HCT116 (cell line): ENCODE data around the gene CENPP. TPM values are rescaled to one million over a fixed set of nuclear protein-coding genes. Genes with fewer than 3 reads are reported as not detected.

ENCODE experiments used
- ATAC-seq: fragments of 200-7000 bp; cut with Tn5 transposase; 2 replicates; pipeline ENCODE4 v1.9.1; 2020; ENCODE audit warnings: mild to moderate bottlenecking, moderate library complexity
- BruUV-seq: library from RNA; stranded (reverse); fragments of 400-500 nt; replicated peaks from 2 replicates; lab custom pipeline; 2021; lab: Mats Ljungman, UMichigan
- CTCF ChIA-PET: fragments of 300-600 bp; sonication (Branson Sonifier 250); formaldehyde crosslinking; loops from one replicate; lab custom pipeline; 2021; ENCODE audit warnings: antibody characterized with exemption; lab: Charles Lee
- POLR2A ChIA-PET: fragments of 300-600, 350-600 bp; sonication (Branson Sonifier 250); formaldehyde crosslinking; loops from one replicate; lab custom pipeline; 2021; ENCODE audit warnings: antibody characterized with exemption; lab: Charles Lee
- RAD21 ChIA-PET, 2 experiments: fragments of 300-600 bp; sonication (Branson Sonifier 250); formaldehyde crosslinking; loops; one replicate each; lab custom pipeline; 2023; ENCODE audit warnings: low total read pairs in 2 of 2; ENCODE audit not compliant: uncharacterized antibody in 2 of 2, unreplicated experiment in 2 of 2, low non-redundant PET in 1 of 2; lab: Charles Lee
- DNase-seq: peaks from one replicate; pipeline ENCODE4 v3.0.0-alpha.2; 2010; ENCODE audit warnings: low read depth, low spot score
- H2AFZ ChIP-seq: fragments of 200-600 bp; shearing (Covaris generic), sonication (generic); 2 replicates; pipeline ENCODE4 v1.6.1; 2017; ENCODE audit warnings: low read depth, mixed run types, mixed read lengths, antibody characterized with exemption, low read length; ENCODE audit not compliant: poor library complexity, severe bottlenecking
- H3K27ac ChIP-seq: 2 replicates; pipeline ENCODE4 v1.5.1; 2012; ENCODE audit warnings: low read depth, low read length
- H3K27me3 ChIP-seq: fragments of 200-600 bp; sonication (generic); 2 replicates; pipeline ENCODE4 v1.6.1; 2016; ENCODE audit warnings: mixed run types, low read length, mixed read lengths; ENCODE audit not compliant: insufficient read depth
- H3K36me3 ChIP-seq, 2 experiments: fragments of 200-500 bp in 1 of 2; fragments of 200-600 bp in 1 of 2; sonication (Bioruptor generic) in 1 of 2; sonication (generic) in 1 of 2; 2 replicates each; pipeline versions ENCODE4 v1.5.1 to v1.6.1; 2014 to 2016; ENCODE audit warnings: low read length in 2 of 2, inconsistent platforms in 1 of 2, mixed read lengths in 1 of 2, mixed run types in 1 of 2; ENCODE audit not compliant: insufficient read depth in 2 of 2, control insufficient read depth in 1 of 2
- H3K4me1 ChIP-seq, 2 experiments: fragments of 200-600 bp in 1 of 2; sonication (generic) in 1 of 2; 2 replicates each; pipeline versions ENCODE4 v1.5.1 to v1.6.1; 2012 to 2017; ENCODE audit warnings: low read length in 2 of 2, inconsistent platforms in 1 of 2, mild to moderate bottlenecking in 1 of 2, mixed read lengths in 1 of 2, mixed run types in 1 of 2, moderate library complexity in 1 of 2; ENCODE audit not compliant: insufficient read depth in 2 of 2, control insufficient read depth in 1 of 2
- H3K4me2 ChIP-seq: fragments of 200-600 bp; sonication (generic); 2 replicates; pipeline ENCODE4 v1.6.1; 2017; ENCODE audit warnings: mixed run types, low read length, mixed read lengths
- H3K4me3 ChIP-seq, 2 experiments: fragments of 200-600 bp in 1 of 2; sonication (generic) in 1 of 2; replicated peaks in 1 of 2; 2 replicates each; pipeline ENCODE4 v1.5.1; 2011 to 2016; ENCODE audit warnings: low read length in 2 of 2, control low read depth in 1 of 2, low read depth in 1 of 2, mild to moderate bottlenecking in 1 of 2, mixed read lengths in 1 of 2, mixed run types in 1 of 2
- H3K79me2 ChIP-seq: fragments of 200-600 bp; sonication (generic); 2 replicates; pipeline ENCODE4 v1.6.1; 2017; ENCODE audit warnings: mild to moderate bottlenecking, mixed run types, low read length, moderate library complexity, mixed read lengths; ENCODE audit not compliant: insufficient read depth
- H3K9ac ChIP-seq: fragments of 200-600 bp; sonication (generic); 2 replicates; pipeline ENCODE4 v1.6.1; 2016; ENCODE audit warnings: low read length, mixed read lengths
- H3K9me2 ChIP-seq: fragments of 200-600 bp; sonication (generic), shearing (Covaris generic); 2 replicates; pipeline ENCODE4 v1.6.1; 2017; ENCODE audit warnings: mixed run types, mild to moderate bottlenecking, moderate library complexity; ENCODE audit not compliant: insufficient read depth
- H3K9me3 ChIP-seq, 2 experiments: fragments of 200-500 bp in 1 of 2; fragments of 200-600 bp in 1 of 2; sonication (Bioruptor generic) in 1 of 2; sonication (generic) in 1 of 2; 2 replicates each; pipeline ENCODE4 v1.6.1; 2014 to 2017; ENCODE audit warnings: low read length in 2 of 2, mixed read lengths in 2 of 2, inconsistent platforms in 1 of 2, low read depth in 1 of 2, mild to moderate bottlenecking in 1 of 2, mixed run types in 1 of 2, moderate library complexity in 1 of 2; ENCODE audit not compliant: control insufficient read depth in 1 of 2, insufficient read depth in 1 of 2
- H4K20me1 ChIP-seq: fragments of 200-600 bp; sonication (generic), shearing (Covaris generic); 2 replicates; pipeline ENCODE4 v1.6.1; 2017; ENCODE audit warnings: mixed run types, mild to moderate bottlenecking, moderate library complexity; ENCODE audit not compliant: insufficient read depth
- ELF1 ChIP-seq: IDR thresholded peaks from 2 replicates; pipeline ENCODE4 v1.6.1; 2012; ENCODE audit warnings: low read depth, borderline replicate concordance
- POLR2A ChIP-seq: IDR thresholded peaks from 2 replicates; pipeline ENCODE4 v1.7.0; 2011; ENCODE audit warnings: borderline replicate concordance; ENCODE audit not compliant: insufficient read depth, insufficient read length; ENCODE audit errors: extremely low read depth
- POLR2AphosphoS5 ChIP-seq: IDR thresholded peaks from 2 replicates; pipeline ENCODE4 v1.6.1; 2011; ENCODE audit warnings: mild to moderate bottlenecking, low read depth, low read length, moderate library complexity
- SRF ChIP-seq: IDR thresholded peaks from 2 replicates; pipeline ENCODE4 v1.6.1; 2012; ENCODE audit warnings: low read depth
- YY1 ChIP-seq: IDR thresholded peaks from 2 replicates; pipeline ENCODE4 v1.6.1; 2011; ENCODE audit warnings: low read length, low read depth, moderate library complexity, mild to moderate bottlenecking; ENCODE audit not compliant: insufficient replicate concordance; ENCODE audit errors: extremely low read depth
- intact Hi-C: fragments of 100-400 bp; cut with micrococcal nuclease; formaldehyde crosslinking; loops from 2 replicates; pipeline ENCODE4 v1.10.0; 2022
- total RNA-seq: library from RNA; stranded (reverse); gene quantifications from one replicate; pipeline ENCODE4 v1.2.1, GENCODE V29; 2021; ENCODE audit not compliant: unreplicated experiment

The CENPP gene
- total RNA-seq, 1 experiment from 2014 or later, result 7.0 TPM

- intact Hi-C loops, result no loop called here
- POLR2A ChIA-PET, result no interaction called here
Measured at GRCh38 chr9:92627651-92628050, 301.9 kb downstream of the CENPP start.

GRCh38 chr9:92631452-92632343 is 305.9 kb downstream of the CENPP start:
- ChIA-PET RAD21 (no interaction called here), CTCF (interaction anchor here (2.0 kb wide), 1 partner anchor 492 kb away, joined by 5 read pairs; no protein-coding TSS in a partner anchor), POLR2A (no interaction called here)
- H3K9me2 ChIP-seq, result no peaks in the 10 kb centered on the region
- H4K20me1 ChIP-seq, result no peaks in the 10 kb centered on the region
- TF ChIP-seq SRF (no peak), POLR2A (no peak), YY1 (no peak)
- H3K4me2 ChIP-seq, result no peak overlapping the region
- no peak for ATAC-seq
- no peak overlapping the region for H3K27ac ChIP-seq
- no peak overlapping the region for H2AFZ ChIP-seq
- no peak overlapping the region for H3K4me3 ChIP-seq
- peaks cover 17 to 31% of the 10 kb centered on the region in 2 experiments; a peak in 3 of 4 replicates for H3K36me3 ChIP-seq
- intact Hi-C loops, result no loop called here
- no peaks in the 10 kb centered on the region for H3K4me1 ChIP-seq
- H3K9me3 ChIP-seq, result no peaks in the 10 kb centered on the region
- H3K79me2 ChIP-seq, result no peaks in the 10 kb centered on the region
- H3K27me3 ChIP-seq, result no peaks in the 10 kb centered on the region
- H3K9ac ChIP-seq, result no peak overlapping the region
- no TSS peak for BruUV-seq
- no peak for DNase-seq

More at GRCh38 chr9:92627651-92628050, 301.9 kb downstream of the CENPP start:
- CTCF ChIA-PET, result no interaction called here
- Histone ChIP-seq H2AFZ (no peak overlapping the region), H3K27ac (no peak overlapping the region), H3K9ac (no peak overlapping the region), H3K36me3 (peaks cover 4 to 12% of the 10 kb centered on the region in 2 experiments; a peak in 2 of 4 replicates), H4K20me1 (no peaks in the 10 kb centered on the region), H3K4me1 (no peaks in the 10 kb centered on the region), H3K4me2 (no peak overlapping the region), H3K9me3 (no peaks in the 10 kb centered on the region), H3K79me2 (no peaks in the 10 kb centered on the region), H3K9me2 (no peaks in the 10 kb centered on the region), H3K27me3 (no peaks in the 10 kb centered on the region), H3K4me3 (no peak overlapping the region)
- TF ChIP-seq YY1 (no peak), SRF (no peak), POLR2AphosphoS5 (no peak), ELF1 (no peak)
- DNase-seq, result no peak
- ATAC-seq, result no peak
- RAD21 ChIA-PET, result no interaction called here
- BruUV-seq, result no TSS peak
